WTC11 (cell line): ENCODE measurements around the gene RBM19. TPM values are rescaled to one million over a fixed set of nuclear protein-coding genes. Genes with fewer than 3 reads are reported as not detected.

Experiments used
- ATAC-seq: fragments of 200-7000 bp; cut with Tn5 transposase; 2 replicates; pipeline ENCODE4 v1.10.0; 2021; ENCODE audit warnings: mild to moderate bottlenecking, moderate library complexity
- CTCF ChIA-PET: fragments of 300-600 bp; sonication (Branson Sonifier 250); formaldehyde crosslinking; loops from one replicate; lab custom pipeline; 2021; ENCODE audit warnings: antibody characterized with exemption; lab: Charles Lee
- POLR2A ChIA-PET: fragments of 350-600 bp; sonication (Branson Sonifier 250); formaldehyde crosslinking; loops from one replicate; lab custom pipeline; 2021; ENCODE audit warnings: antibody characterized with exemption; lab: Charles Lee
- DNase-seq: peaks from one replicate; pipeline ENCODE4 v3.0.0; 2021; ENCODE audit warnings: low spot score
- H3K27ac Mint-ChIP-seq: 2 replicates; pipeline ENCODE4 v1.8.0; 2021; ENCODE audit warnings: mixed read lengths
- H3K27me3 Mint-ChIP-seq: 2 replicates; pipeline ENCODE4 v1.8.0; 2021; ENCODE audit warnings: low read depth, mild to moderate bottlenecking, moderate library complexity, mixed read lengths
- H3K36me3 Mint-ChIP-seq: 2 replicates; pipeline ENCODE4 v1.8.0; 2021; ENCODE audit warnings: mixed read lengths
- H3K4me1 Mint-ChIP-seq: 2 replicates; pipeline ENCODE4 v1.8.0; 2022; ENCODE audit warnings: mixed read lengths
- H3K4me3 Mint-ChIP-seq: 2 replicates; pipeline ENCODE4 v1.8.0; 2021; ENCODE audit warnings: mild to moderate bottlenecking, moderate library complexity, mixed read lengths
- H3K9me3 Mint-ChIP-seq: 2 replicates; pipeline ENCODE4 v1.8.0; 2021; ENCODE audit warnings: mixed read lengths
- ATF1 ChIP-seq: sonication (generic); formaldehyde crosslinking; IDR thresholded peaks from 2 replicates; pipeline ENCODE4 v1.8.1; 2023; ENCODE audit warnings: mild to moderate bottlenecking, moderate library complexity, missing genetic modification reagents
- CREM ChIP-seq: sonication (generic); formaldehyde crosslinking; IDR thresholded peaks from 2 replicates; pipeline ENCODE4 v1.8.1; 2022; ENCODE audit warnings: mild to moderate bottlenecking, missing genetic modification reagents, moderate library complexity
- E2F1 ChIP-seq: sonication (generic); formaldehyde crosslinking; IDR thresholded peaks from 2 replicates; pipeline ENCODE4 v1.8.0; 2022; ENCODE audit warnings: mild to moderate bottlenecking, missing genetic modification reagents
- ELF4 ChIP-seq: sonication (generic); formaldehyde crosslinking; IDR thresholded peaks from 2 replicates; pipeline ENCODE4 v1.8.1; 2022; ENCODE audit warnings: low read depth, mild to moderate bottlenecking, moderate library complexity, missing genetic modification reagents
- IRF2 ChIP-seq: sonication (generic); formaldehyde crosslinking; IDR thresholded peaks from 2 replicates; pipeline ENCODE4 v1.8.0; 2022; ENCODE audit warnings: low read depth, missing genetic modification reagents, borderline replicate concordance
- MXD4 ChIP-seq: fragments of 250-450 bp; sonication (Bioruptor Pico); IDR thresholded peaks from 2 replicates; pipeline ENCODE4 v1.8.0; 2021; ENCODE audit warnings: mild to moderate bottlenecking, moderate library complexity, borderline replicate concordance
- MYBL2 ChIP-seq: sonication (generic); formaldehyde crosslinking; IDR thresholded peaks from 2 replicates; pipeline ENCODE4 v1.8.1; 2023; ENCODE audit warnings: mild to moderate bottlenecking, moderate library complexity, missing genetic modification reagents
- NR1H2 ChIP-seq: sonication (generic); formaldehyde crosslinking; IDR thresholded peaks from 2 replicates; pipeline ENCODE4 v1.9.0; 2021; ENCODE audit warnings: mild to moderate bottlenecking, moderate library complexity, missing genetic modification reagents
- OVOL2 ChIP-seq: fragments of 250-450 bp; sonication (Bioruptor Pico); IDR thresholded peaks from 2 replicates; pipeline ENCODE4 v1.9.0; 2021; ENCODE audit warnings: mild to moderate bottlenecking, borderline replicate concordance
- PRRX2 ChIP-seq: fragments of 250-450 bp; sonication (Bioruptor Pico); IDR thresholded peaks from 2 replicates; pipeline ENCODE4 v1.8.0; 2021; ENCODE audit warnings: mild to moderate bottlenecking
- RORB ChIP-seq: fragments of 250-450 bp; sonication (Bioruptor Pico); IDR thresholded peaks from 2 replicates; pipeline ENCODE4 v1.9.0; 2021; ENCODE audit warnings: mild to moderate bottlenecking
- ZNF219 ChIP-seq: sonication (generic); formaldehyde crosslinking; IDR thresholded peaks from 2 replicates; pipeline ENCODE4 v1.8.0; 2023; ENCODE audit warnings: missing genetic modification reagents, mild to moderate bottlenecking, borderline replicate concordance
- ZNF425 ChIP-seq: fragments of 250-450 bp; sonication (Bioruptor Pico); conservative IDR thresholded peaks from 2 replicates; pipeline ENCODE4 v1.9.0; 2021; ENCODE audit warnings: mild to moderate bottlenecking
- ZNF532 ChIP-seq: fragments of 250-450 bp; sonication (Bioruptor Pico); IDR thresholded peaks from 2 replicates; pipeline ENCODE4 v1.9.0; 2021; ENCODE audit warnings: mild to moderate bottlenecking, borderline replicate concordance
- ZNF671 ChIP-seq: fragments of 250-450 bp; sonication (Bioruptor Pico); IDR thresholded peaks from 2 replicates; pipeline ENCODE4 v1.8.0; 2021; ENCODE audit warnings: mild to moderate bottlenecking
- total RNA-seq: library from RNA; stranded (reverse); gene quantifications from 3 replicates; pipeline ENCODE4 v1.2.3, GENCODE V29; 2021
- TF ChIP-seq, protein P1 (sequence below): sonication (generic); formaldehyde crosslinking; IDR thresholded peaks from 2 replicates; pipeline ENCODE4 v1.8.1; 2022; ENCODE audit warnings: low read depth, missing genetic modification reagents, borderline replicate concordance
- TF ChIP-seq, protein P2 (sequence below): sonication (generic); formaldehyde crosslinking; IDR thresholded peaks from 2 replicates; pipeline ENCODE4 v1.8.1; 2023; ENCODE audit warnings: mild to moderate bottlenecking, missing genetic modification reagents, borderline replicate concordance
- TF ChIP-seq, protein P3 (sequence below): sonication (generic); formaldehyde crosslinking; IDR thresholded peaks from 2 replicates; pipeline ENCODE4 v1.8.1; 2022; ENCODE audit warnings: missing genetic modification reagents, borderline replicate concordance
- TF ChIP-seq, protein P4 (sequence below): sonication (generic); formaldehyde crosslinking; IDR thresholded peaks from 2 replicates; pipeline ENCODE4 v1.8.1; 2023; ENCODE audit warnings: mild to moderate bottlenecking, missing genetic modification reagents

Gene RBM19
- total RNA-seq, 1 experiment from 2014 or later, result 60.1 TPM

DNA sequence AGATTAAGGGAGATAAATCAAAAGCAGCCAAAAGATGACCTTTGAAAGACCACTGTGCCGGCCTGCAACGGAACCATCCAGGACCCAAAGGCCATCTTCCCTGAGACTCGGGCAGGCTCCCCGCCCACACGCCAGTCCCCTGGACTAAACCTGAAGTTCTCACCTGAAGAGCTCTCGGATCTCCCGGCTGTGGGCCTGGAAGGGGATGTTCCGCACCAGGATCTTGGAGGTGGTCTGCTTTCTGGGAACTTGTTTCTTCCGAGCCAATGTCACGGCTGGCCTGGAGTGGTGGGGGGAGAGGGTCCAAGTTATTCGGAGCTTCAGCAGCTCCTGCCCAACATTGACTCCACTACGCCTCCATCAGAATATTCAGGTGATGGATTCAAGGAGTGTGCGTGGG, 51.3 kb downstream of the RBM19 start (continued):
- TF ChIP-seq, protein P1, sequence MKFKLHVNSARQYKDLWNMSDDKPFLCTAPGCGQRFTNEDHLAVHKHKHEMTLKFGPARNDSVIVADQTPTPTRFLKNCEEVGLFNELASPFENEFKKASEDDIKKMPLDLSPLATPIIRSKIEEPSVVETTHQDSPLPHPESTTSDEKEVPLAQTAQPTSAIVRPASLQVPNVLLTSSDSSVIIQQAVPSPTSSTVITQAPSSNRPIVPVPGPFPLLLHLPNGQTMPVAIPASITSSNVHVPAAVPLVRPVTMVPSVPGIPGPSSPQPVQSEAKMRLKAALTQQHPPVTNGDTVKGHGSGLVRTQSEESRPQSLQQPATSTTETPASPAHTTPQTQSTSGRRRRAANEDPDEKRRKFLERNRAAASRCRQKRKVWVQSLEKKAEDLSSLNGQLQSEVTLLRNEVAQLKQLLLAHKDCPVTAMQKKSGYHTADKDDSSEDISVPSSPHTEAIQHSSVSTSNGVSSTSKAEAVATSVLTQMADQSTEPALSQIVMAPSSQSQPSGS (CRISPR knock-in tag), result no peak
- TF ChIP-seq, protein P2, sequence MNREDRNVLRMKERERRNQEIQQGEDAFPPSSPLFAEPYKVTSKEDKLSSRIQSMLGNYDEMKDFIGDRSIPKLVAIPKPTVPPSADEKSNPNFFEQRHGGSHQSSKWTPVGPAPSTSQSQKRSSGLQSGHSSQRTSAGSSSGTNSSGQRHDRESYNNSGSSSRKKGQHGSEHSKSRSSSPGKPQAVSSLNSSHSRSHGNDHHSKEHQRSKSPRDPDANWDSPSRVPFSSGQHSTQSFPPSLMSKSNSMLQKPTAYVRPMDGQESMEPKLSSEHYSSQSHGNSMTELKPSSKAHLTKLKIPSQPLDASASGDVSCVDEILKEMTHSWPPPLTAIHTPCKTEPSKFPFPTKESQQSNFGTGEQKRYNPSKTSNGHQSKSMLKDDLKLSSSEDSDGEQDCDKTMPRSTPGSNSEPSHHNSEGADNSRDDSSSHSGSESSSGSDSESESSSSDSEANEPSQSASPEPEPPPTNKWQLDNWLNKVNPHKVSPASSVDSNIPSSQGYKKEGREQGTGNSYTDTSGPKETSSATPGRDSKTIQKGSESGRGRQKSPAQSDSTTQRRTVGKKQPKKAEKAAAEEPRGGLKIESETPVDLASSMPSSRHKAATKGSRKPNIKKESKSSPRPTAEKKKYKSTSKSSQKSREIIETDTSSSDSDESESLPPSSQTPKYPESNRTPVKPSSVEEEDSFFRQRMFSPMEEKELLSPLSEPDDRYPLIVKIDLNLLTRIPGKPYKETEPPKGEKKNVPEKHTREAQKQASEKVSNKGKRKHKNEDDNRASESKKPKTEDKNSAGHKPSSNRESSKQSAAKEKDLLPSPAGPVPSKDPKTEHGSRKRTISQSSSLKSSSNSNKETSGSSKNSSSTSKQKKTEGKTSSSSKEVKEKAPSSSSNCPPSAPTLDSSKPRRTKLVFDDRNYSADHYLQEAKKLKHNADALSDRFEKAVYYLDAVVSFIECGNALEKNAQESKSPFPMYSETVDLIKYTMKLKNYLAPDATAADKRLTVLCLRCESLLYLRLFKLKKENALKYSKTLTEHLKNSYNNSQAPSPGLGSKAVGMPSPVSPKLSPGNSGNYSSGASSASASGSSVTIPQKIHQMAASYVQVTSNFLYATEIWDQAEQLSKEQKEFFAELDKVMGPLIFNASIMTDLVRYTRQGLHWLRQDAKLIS (CRISPR knock-in tag), result no peak
- TF ChIP-seq ZNF671 (CRISPR knock-in tag) (no peak), RORB (CRISPR knock-in tag) (no peak), ATF1 (CRISPR knock-in tag) (no peak), ZNF532 (no peak), ZNF219 (CRISPR knock-in tag) (no peak), ZNF425 (CRISPR knock-in tag) (no peak), OVOL2 (CRISPR knock-in tag) (no peak)
- TF ChIP-seq, protein P3, sequence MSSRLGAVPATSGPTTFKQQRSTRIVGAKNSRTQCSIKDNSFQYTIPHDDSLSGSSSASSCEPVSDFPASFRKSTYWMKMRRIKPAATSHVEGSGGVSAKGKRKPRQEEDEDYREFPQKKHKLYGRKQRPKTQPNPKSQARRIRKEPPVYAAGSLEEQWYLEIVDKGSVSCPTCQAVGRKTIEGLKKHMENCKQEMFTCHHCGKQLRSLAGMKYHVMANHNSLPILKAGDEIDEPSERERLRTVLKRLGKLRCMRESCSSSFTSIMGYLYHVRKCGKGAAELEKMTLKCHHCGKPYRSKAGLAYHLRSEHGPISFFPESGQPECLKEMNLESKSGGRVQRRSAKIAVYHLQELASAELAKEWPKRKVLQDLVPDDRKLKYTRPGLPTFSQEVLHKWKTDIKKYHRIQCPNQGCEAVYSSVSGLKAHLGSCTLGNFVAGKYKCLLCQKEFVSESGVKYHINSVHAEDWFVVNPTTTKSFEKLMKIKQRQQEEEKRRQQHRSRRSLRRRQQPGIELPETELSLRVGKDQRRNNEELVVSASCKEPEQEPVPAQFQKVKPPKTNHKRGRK (CRISPR knock-in tag), result no peak

GRCh38 chr12:113914176-113914575, 51.9 kb downstream of the RBM19 start:
- DNase-seq, result no peak
- no peak for ATAC-seq
- H3K27me3 Mint-ChIP-seq, result no peaks in the 10 kb centered on the region
- H3K9me3 Mint-ChIP-seq, result no peaks in the 10 kb centered on the region
- peaks cover 7% of the 10 kb centered on the region for H3K4me1 Mint-ChIP-seq
- H3K27ac Mint-ChIP-seq, result no peak overlapping the region
- peaks cover 19% of the 10 kb centered on the region for H3K36me3 Mint-ChIP-seq
- H3K4me3 Mint-ChIP-seq, result no peak overlapping the region
- ChIA-PET POLR2A (no interaction called here), CTCF (interaction anchor here (0.7 to 1.4 kb wide), 3 partner anchors 52 to 452 kb away, joined by 3 read pairs; no protein-coding TSS in a partner anchor)
- no peak for TF ChIP-seq MYBL2 (CRISPR knock-in tag)
- TF ChIP-seq NR1H2, result no peak
- TF ChIP-seq MXD4 (CRISPR knock-in tag), result no peak
- TF ChIP-seq PRRX2 (CRISPR knock-in tag), result no peak
- no peak for TF ChIP-seq CREM (CRISPR knock-in tag)
- TF ChIP-seq, protein P4, sequence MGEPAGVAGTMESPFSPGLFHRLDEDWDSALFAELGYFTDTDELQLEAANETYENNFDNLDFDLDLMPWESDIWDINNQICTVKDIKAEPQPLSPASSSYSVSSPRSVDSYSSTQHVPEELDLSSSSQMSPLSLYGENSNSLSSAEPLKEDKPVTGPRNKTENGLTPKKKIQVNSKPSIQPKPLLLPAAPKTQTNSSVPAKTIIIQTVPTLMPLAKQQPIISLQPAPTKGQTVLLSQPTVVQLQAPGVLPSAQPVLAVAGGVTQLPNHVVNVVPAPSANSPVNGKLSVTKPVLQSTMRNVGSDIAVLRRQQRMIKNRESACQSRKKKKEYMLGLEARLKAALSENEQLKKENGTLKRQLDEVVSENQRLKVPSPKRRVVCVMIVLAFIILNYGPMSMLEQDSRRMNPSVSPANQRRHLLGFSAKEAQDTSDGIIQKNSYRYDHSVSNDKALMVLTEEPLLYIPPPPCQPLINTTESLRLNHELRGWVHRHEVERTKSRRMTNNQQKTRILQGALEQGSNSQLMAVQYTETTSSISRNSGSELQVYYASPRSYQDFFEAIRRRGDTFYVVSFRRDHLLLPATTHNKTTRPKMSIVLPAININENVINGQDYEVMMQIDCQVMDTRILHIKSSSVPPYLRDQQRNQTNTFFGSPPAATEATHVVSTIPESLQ, result no peak
- no peak for TF ChIP-seq IRF2 (CRISPR knock-in tag)
- no peak for TF ChIP-seq ELF4 (CRISPR knock-in tag)
- TF ChIP-seq E2F1 (CRISPR knock-in tag), result no peak
- no peak for TF ChIP-seq ZNF219 (CRISPR knock-in tag)
